ENCODE measurements around the gene NPTX1. TPM values are rescaled to one million over a fixed set of nuclear protein-coding genes. Genes with fewer than 3 reads are reported as not detected.

NPTX1 gene
- total and polyA plus RNA-seq, 9 of the 15 experiments (the other 6 are each of a cell fraction or from before 2014, with no cell fraction given) = 0.04 TPM; not detected in 8

DNA sequence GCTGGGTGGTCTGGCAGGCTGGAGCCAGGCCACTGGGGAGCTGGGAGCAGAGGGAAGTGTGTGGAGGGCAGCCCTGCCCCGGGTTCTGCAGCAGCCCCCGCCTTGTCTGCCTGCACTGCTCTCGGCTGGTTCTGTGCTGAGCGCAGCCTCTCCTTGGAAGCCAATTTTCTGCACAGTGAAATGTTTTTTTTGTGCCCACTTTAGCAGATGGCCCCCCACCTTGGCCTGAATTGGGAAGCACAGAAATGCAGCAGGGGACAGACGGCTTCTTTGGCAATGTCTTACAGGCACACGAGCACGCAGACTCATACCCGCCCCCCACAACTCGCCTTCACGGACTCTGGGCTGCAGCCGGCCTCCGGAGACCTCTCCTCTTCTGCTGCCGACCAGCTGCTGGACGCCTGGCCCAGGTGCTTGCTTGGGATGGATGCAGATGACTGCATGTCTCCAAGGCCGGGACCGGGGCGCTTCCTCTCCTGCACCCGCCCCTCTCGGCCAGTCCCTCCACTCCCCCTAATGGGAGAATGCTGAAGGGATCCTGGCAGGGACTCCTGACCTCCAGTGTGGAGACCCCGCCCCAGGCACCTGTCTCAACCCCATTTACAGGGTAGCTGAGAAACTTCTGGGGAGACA, 14.8 kb downstream of the NPTX1 start:
- FAIRE-seq = no peak
- H3K9ac ChIP-seq (ENCODE audit: insufficient read depth in 1 of 2, low read depth in 2 of 2, low read length in 2 of 2) = no peak overlapping the region

More for the DNA sequence above, 14.8 kb downstream of the NPTX1 start:
- Histone ChIP-seq H3K27me3 (ENCODE audit: control insufficient read depth in 2 of 2, insufficient read depth in 2 of 2, low read length in 2 of 2) (peaks cover 44 to 76% of the 10 kb centered on the region in 2 experiments; a peak in 4 of 5 replicates), H3K9me1 (ENCODE audit: control insufficient read depth, insufficient read depth, low read length) (no peaks in the 10 kb centered on the region), H3K4me1 (replicated peaks in 1 of 2; ENCODE audit: control insufficient read depth in 2 of 2, insufficient read depth in 2 of 2, low read length in 2 of 2) (peaks cover 14 to 23% of the 10 kb centered on the region in 2 experiments), H4K20me1 (replicated peaks; ENCODE audit: control insufficient read depth, insufficient read depth, low read length) (peaks cover 22% of the 10 kb centered on the region), H3K27ac (ENCODE audit: extremely low read depth, low read depth, low read length) (no peak overlapping the region), H3K4me2 (ENCODE audit: insufficient read depth, low read length) (no peak overlapping the region), H3K9me3 (replicated peaks; ENCODE audit: control insufficient read depth, insufficient read depth, low read depth, low read length) (no peaks in the 10 kb centered on the region), H3K4me3 (no peak overlapping the region), H2AFZ (ENCODE audit: low read depth, low read length) (no peak overlapping the region), H3K79me2 (ENCODE audit: control insufficient read depth, insufficient read depth, low read length) (no peaks in the 10 kb centered on the region), H3K36me3 (ENCODE audit: control insufficient read depth, insufficient read depth, low read length) (no peaks in the 10 kb centered on the region)
- DNase-seq (ENCODE audit: extremely low read depth in 1 of 4, low spot score in 3 of 4) (no peak), ATAC-seq (no peak)
- TF ChIP-seq GABPB1 (CRISPR knock-in tag; IDR thresholded peaks at IDR 0.05) (no peak), KAT8 (IDR thresholded peaks at IDR 0.05; ENCODE audit: low read depth) (no peak), TSC22D4 (tag; IDR thresholded peaks at IDR 0.05) (no peak), ZNF184 (CRISPR knock-in tag; IDR thresholded peaks at IDR 0.05) (no peak), ZNF146 (CRISPR knock-in tag; IDR thresholded peaks at IDR 0.05; ENCODE audit: unreplicated experiment) (no peak), ZNF165 (CRISPR knock-in tag; IDR thresholded peaks at IDR 0.05; ENCODE audit: borderline replicate concordance) (no peak), SRSF1 (IDR thresholded peaks at IDR 0.05; ENCODE audit: low read depth, low read length) (no peak), HDAC2 (IDR thresholded peaks at IDR 0.05) (no peak), SUPT5H (IDR thresholded peaks at IDR 0.05) (no peak), C11orf30 (IDR thresholded peaks at IDR 0.05; ENCODE audit: low read depth) (no peak), POLR2AphosphoS5 (IDR thresholded peaks at IDR 0.05; ENCODE audit: control insufficient read depth, insufficient read depth, low read depth, low read length) (no peak), BRCA1 (IDR thresholded peaks at IDR 0.05) (no peak), BRCA1 (CRISPR knock-in tag; IDR thresholded peaks at IDR 0.05) (no peak), MTA3 (IDR thresholded peaks at IDR 0.05; ENCODE audit: borderline replicate concordance) (no peak), MED1 (CRISPR knock-in tag; IDR thresholded peaks at IDR 0.05; ENCODE audit: borderline replicate concordance) (no peak), ZNF3 (CRISPR knock-in tag; IDR thresholded peaks at IDR 0.05) (no peak), CXXC5 (CRISPR knock-in tag; IDR thresholded peaks at IDR 0.05) (no peak)
- TF ChIP-seq, protein P1, sequence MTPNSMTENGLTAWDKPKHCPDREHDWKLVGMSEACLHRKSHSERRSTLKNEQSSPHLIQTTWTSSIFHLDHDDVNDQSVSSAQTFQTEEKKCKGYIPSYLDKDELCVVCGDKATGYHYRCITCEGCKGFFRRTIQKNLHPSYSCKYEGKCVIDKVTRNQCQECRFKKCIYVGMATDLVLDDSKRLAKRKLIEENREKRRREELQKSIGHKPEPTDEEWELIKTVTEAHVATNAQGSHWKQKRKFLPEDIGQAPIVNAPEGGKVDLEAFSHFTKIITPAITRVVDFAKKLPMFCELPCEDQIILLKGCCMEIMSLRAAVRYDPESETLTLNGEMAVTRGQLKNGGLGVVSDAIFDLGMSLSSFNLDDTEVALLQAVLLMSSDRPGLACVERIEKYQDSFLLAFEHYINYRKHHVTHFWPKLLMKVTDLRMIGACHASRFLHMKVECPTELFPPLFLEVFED (CRISPR knock-in tag; conservative IDR thresholded peaks at IDR 0.05) = no peak
- TF ChIP-seq, protein P2, sequence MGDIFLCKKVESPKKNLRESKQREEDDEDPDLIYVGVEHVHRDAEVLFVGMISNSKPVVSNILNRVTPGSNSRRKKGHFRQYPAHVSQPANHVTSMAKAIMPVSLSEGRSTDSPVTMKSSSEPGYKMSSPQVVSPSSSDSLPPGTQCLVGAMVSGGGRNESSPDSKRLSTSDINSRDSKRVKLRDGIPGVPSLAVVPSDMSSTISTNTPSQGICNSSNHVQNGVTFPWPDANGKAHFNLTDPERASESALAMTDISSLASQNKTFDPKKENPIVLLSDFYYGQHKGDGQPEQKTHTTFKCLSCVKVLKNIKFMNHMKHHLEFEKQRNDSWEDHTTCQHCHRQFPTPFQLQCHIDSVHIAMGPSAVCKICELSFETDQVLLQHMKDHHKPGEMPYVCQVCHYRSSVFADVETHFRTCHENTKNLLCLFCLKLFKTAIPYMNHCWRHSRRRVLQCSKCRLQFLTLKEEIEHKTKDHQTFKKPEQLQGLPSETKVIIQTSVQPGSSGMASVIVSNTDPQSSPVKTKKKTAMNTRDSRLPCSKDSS (IDR thresholded peaks at IDR 0.05; ENCODE audit: low read depth, partially characterized antibody) = no peak
- TF ChIP-seq, protein P3, sequence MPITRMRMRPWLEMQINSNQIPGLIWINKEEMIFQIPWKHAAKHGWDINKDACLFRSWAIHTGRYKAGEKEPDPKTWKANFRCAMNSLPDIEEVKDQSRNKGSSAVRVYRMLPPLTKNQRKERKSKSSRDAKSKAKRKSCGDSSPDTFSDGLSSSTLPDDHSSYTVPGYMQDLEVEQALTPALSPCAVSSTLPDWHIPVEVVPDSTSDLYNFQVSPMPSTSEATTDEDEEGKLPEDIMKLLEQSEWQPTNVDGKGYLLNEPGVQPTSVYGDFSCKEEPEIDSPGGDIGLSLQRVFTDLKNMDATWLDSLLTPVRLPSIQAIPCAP (CRISPR knock-in tag; IDR thresholded peaks at IDR 0.05; ENCODE audit: borderline replicate concordance) = no peak
- TF ChIP-seq, protein P4, sequence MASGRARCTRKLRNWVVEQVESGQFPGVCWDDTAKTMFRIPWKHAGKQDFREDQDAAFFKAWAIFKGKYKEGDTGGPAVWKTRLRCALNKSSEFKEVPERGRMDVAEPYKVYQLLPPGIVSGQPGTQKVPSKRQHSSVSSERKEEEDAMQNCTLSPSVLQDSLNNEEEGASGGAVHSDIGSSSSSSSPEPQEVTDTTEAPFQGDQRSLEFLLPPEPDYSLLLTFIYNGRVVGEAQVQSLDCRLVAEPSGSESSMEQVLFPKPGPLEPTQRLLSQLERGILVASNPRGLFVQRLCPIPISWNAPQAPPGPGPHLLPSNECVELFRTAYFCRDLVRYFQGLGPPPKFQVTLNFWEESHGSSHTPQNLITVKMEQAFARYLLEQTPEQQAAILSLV (tag; IDR thresholded peaks at IDR 0.05) = no peak
- ChIA-PET POLR2A (interaction anchor here (0.7 kb wide), 1 partner anchor 42 kb away, joined by 3 read pairs; no protein-coding TSS in a partner anchor), CTCF (ENCODE audit: low intra/inter-chr PET ratio) (no interaction called here)
- WGBS (ENCODE audit: insufficient coverage, low coverage, missing lambda C conversion rate) = 2% methylated on average over 20 of the region's 20 CpGs
- no TSS peak for BruUV-seq (replicated peaks)
- in situ Hi-C loops (cut with MboI) = no loop called here
- intact Hi-C loops (cut with micrococcal nuclease) = no loop called here
